A549 treated with AZD9567 at 1 μM for 4 hours (cell line): ENCODE data around the gene GLYATL2. TPM values are rescaled to one million over a fixed set of nuclear protein-coding genes. Genes with fewer than 3 reads are reported as not detected.

ENCODE experiments used
- total RNA-seq: library from RNA; stranded (reverse); fragments of 200-300 nt; extraction: Qiagen RNA extraction; gene quantifications from 5 replicates; pipeline ENCODE4 v1.2.3, GENCODE V29; 2022; ENCODE audit not compliant: insufficient read depth

The GLYATL2 gene
- total RNA-seq: 0.08 to 0.17 TPM in 2 of 5 replicates, not detected in the others

DNA sequence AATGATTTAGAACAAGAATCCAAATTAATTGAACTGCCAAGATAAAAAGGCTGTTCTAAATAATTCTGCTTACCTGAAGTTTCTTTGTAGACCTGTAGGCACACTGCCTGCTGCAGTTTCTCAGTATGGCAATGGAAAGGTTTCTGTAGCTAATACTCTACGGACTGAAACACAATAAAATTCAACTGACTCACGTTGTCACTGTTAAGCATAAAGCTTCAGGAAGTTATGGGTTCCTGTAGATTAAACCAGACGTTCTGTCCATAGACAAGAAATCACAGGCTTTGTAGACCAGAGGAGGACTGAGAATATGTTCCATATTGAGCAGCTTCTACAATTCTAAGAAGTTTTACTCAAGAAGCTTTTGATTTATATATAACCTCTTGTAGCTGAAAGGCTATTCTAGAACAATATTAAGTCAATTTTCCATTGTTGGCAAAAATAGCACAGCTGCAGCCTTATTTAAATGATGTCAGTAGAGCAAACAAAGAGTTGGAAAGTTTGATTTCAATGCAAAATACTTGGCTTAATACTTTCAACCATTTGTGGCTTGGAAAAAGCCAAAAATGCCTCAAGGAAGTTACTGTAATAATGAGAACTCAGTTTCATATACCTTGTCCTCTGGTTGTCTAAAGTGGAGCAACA, at the start of gene GLYATL2:
Gene GLYATL2, minus strand, starts transcription at position 344 of the 645 bp plus-strand sequence. CDS start 5,092 bp downstream, outside the sequence.

Other genes with a start within 250 kb of the GLYATL2 start
- gene CNTF, start 222.0 kb downstream of the GLYATL2 start, total RNA-seq: 1.1 to 1.5 TPM (median 1.3 TPM) in 4 of 5 replicates, not detected in the other
- gene GLYAT, start 112.8 kb downstream of the GLYATL2 start, total RNA-seq: not detected in 5 replicates
- gene GLYATL1, start 94.8 kb upstream of the GLYATL2 start, total RNA-seq: 0.06 TPM in 1 of 5 replicates, not detected in the others
- not detected in 5 replicates for gene GLYATL1B, start 241.6 kb upstream of the GLYATL2 start, total RNA-seq